ENCODE results near the gene CNOT3. TPM values are rescaled to one million over a fixed set of nuclear protein-coding genes. Genes with fewer than 3 reads are reported as not detected.

CNOT3 gene
- total and polyA plus RNA-seq, 2 of the 13 experiments (the other 11 are each of a cell fraction or from before 2014, with no cell fraction given), result 4.3 to 5.8 TPM

- TF ChIP-seq ZNF646 (CRISPR knock-in tag; IDR thresholded peaks at IDR 0.05) (no peak), CCAR2 (optimal IDR thresholded peaks at IDR 0.05; ENCODE audit: low read depth, low read length) (no peak), SRSF9 (IDR thresholded peaks at IDR 0.05; ENCODE audit: borderline replicate concordance, insufficient read depth, low read depth, low read length, poor library complexity, severe bottlenecking) (no peak), KLF13 (CRISPR knock-in tag; IDR thresholded peaks at IDR 0.05) (0 out of 2 replicates have a peak, but pooled peaks have one; percentile 28), ZNF414 (CRISPR knock-in tag; IDR thresholded peaks at IDR 0.05) (no peak), ZNF251 (CRISPR knock-in tag; IDR thresholded peaks at IDR 0.05) (no peak), FOXK2 (IDR thresholded peaks at IDR 0.05) (peak; percentile 50; the same call in 1 of the 2 replicates), MATR3 (CRISPR knock-in tag; IDR thresholded peaks at IDR 0.05) (no peak), SNAPC4 (CRISPR knock-in tag; IDR thresholded peaks at IDR 0.05) (no peak; the same call in 1 of the 2 replicates), TBX2 (CRISPR knock-in tag; IDR thresholded peaks at IDR 0.05; ENCODE audit: borderline replicate concordance) (no peak), WIZ (CRISPR knock-in tag; IDR thresholded peaks at IDR 0.05) (no peak; the same call in 1 of the 2 replicates), NFYB (CRISPR knock-in tag; IDR thresholded peaks at IDR 0.05) (peak; percentile 41; the same call in 1 of the 2 replicates), ZNF781 (CRISPR knock-in tag; IDR thresholded peaks at IDR 0.05; ENCODE audit: borderline replicate concordance, not compliant biosample characterization) (peak; percentile 42), ZBTB26 (CRISPR knock-in tag; IDR thresholded peaks at IDR 0.05; ENCODE audit: borderline replicate concordance) (no peak; the same call in 1 of the 2 replicates), ZNF30 (CRISPR knock-in tag; IDR thresholded peaks at IDR 0.05) (no peak)
These were observed 35.0 kb upstream of the CNOT3 start, which contains the start of gene NDUFA3 (continued) for GRCh38 chr19:54102421-54103169.

All from HepG2 (cell line).